Dermis lymphatic vessel endothelial cell (primary cell): ENCODE results near the gene HOXC5. TPM values are rescaled to one million over a fixed set of nuclear protein-coding genes. Genes with fewer than 3 reads are reported as not detected.

Experiments used
- total RNA-seq: library from RNA; depleted of rRNA; stranded (reverse); fragments of >200 nt; gene quantifications from 2 replicates; pipeline ENCODE4 v1.2.1, GENCODE V29; 2014

Gene HOXC5
- total RNA-seq = not detected in 2 replicates

DNA sequence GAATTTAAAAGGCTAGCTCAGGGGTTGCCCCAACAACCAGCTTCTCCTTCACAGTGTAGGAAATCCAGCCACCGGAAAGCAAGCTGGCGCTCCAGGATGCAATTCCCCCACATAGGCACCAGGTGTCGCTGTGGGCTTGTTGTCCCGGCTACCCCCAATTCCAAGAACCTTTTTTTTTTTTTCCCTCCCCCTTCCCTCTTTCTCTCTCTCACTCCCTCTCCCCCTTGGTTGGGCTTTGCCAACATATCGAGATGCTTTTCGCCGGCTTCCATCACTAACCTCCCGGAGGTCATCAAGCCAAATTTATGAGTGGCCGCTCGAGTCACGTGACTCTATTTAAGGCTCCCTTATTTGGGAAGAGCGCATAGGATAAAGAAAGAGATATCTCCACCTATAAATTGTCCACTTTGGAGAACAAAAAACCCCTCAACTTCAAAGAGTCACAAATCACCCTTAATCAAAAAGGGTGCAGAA, at the start of gene HOXC5:
HOXC5 (plus strand) TSS at position 424 of the 474 bp plus-strand sequence. CDS start 73 bp downstream, outside the sequence.

GRCh38 chr12:53984901-53985691, 47.8 kb upstream of the HOXC5 start, which contains the start of gene HOXC10:
HOXC10 (plus strand) TSS chr12:53985146; CDS start chr12:53985260, 114 bp downstream.

DNA sequence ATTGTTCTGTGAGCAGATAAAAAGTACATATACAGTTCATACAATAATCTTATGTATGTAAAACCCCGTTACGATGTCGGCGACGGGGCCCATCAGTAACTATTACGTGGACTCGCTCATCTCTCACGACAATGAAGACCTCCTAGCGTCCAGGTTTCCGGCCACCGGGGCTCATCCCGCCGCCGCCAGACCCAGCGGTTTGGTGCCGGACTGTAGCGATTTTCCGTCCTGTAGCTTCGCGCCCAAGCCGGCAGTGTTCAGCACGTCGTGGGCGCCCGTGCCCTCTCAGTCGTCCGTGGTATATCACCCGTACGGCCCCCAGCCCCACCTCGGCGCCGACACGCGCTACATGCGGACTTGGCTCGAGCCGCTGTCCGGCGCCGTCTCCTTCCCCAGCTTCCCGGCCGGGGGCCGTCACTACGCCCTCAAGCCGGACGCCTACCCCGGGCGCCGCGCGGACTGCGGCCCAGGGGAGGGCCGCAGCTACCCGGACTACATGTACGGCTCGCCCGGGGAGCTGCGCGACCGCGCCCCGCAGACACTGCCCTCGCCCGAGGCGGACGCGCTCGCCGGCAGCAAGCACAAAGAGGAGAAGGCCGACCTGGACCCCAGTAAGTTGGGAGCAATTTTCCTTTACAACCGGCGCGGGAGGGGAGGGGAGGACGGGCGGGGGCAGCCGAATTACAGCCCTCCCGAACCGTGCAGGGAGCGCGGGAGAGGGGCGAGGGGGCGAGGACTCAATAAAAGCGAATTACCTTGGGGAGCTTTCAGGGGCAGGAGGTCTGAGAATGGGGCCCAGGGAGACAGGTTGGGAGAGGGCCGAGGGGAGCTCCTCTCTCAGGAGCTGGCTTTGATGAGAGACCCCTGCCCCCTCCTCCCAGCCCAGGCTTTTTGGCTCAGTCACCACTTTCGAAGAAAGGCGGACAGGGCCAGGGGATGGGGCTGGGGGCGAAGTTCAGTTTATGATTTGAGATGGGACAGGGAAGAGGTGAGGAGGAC, 32.4 kb upstream of the HOXC5 start, which contains the start of gene HOXC9:
HOXC9 (plus strand) TSS at position 46 of the 999 bp plus-strand sequence; CDS start at position 74, 28 bp downstream.

DNA sequence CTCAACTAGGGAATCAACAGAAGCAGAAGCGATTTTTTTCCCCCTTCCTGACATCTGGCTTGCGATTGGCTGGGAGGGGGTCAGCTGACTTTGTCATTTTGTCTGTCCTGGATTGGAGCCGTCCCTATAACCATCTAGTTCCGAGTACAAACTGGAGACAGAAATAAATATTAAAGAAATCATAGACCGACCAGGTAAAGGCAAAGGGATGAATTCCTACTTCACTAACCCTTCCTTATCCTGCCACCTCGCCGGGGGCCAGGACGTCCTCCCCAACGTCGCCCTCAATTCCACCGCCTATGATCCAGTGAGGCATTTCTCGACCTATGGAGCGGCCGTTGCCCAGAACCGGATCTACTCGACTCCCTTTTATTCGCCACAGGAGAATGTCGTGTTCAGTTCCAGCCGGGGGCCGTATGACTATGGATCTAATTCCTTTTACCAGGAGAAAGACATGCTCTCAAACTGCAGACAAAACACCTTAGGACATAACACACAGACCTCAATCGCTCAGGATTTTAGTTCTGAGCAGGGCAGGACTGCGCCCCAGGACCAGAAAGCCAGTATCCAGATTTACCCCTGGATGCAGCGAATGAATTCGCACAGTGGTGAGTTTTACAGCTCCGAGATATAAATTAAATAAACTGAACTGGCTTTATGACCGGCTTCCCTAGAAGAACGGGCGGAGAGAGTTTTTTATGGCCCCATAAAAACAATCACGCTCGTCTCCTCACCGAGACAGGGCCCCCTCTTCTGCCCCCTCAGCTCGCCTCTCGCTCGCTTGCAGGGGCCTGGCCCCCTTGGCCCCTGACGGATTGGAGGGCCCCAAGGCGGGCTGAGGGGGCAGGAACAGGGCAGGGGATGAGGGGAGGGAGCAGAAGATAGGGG, 4.3 kb upstream of the HOXC5 start, which contains the start of gene HOXC6:
HOXC6 (plus strand) TSS at position 127 of the 888 bp plus-strand sequence; CDS start at position 209, 82 bp downstream.

DNA sequence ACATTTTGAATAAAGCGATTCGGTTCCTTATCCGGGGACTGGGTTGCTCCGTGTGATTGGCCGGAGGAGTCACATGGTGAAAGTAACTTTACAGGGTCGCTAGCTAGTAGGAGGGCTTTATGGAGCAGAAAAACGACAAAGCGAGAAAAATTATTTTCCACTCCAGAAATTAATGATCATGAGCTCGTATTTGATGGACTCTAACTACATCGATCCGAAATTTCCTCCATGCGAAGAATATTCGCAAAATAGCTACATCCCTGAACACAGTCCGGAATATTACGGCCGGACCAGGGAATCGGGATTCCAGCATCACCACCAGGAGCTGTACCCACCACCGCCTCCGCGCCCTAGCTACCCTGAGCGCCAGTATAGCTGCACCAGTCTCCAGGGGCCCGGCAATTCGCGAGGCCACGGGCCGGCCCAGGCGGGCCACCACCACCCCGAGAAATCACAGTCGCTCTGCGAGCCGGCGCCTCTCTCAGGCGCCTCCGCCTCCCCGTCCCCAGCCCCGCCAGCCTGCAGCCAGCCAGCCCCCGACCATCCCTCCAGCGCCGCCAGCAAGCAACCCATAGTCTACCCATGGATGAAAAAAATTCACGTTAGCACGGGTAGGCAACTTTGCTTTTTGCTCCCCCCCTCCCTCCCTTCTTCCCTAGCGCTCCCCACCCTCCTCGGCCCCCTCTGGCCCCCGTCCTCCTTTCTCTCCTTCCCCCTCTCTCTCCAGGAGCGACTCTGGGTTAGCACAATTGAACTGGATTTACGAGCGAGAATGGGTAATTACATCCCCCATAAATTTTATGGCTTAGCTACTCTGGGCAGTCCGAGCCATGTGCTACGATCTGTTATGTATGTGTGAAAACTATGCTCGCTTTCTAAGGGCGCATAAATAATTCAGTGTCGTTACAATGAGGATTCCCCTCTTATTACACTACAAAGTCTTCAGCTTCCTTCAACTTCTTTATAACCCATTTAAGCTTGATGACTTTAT, 21.2 kb downstream of the HOXC5 start, which contains the start of gene HOXC4:
HOXC4 (plus strand) TSS at position 85 of the 991 bp plus-strand sequence; CDS start at position 173, 88 bp downstream.

Other genes starting within 250 kb of the HOXC5 start
- under 0.01 TPM in 1 of 2 replicates, not detected in the other for gene HOXC13, start 94.2 kb upstream of the HOXC5 start, total RNA-seq
- under 0.01 TPM in 1 of 2 replicates, not detected in the other for gene HOXC12, start 78.1 kb upstream of the HOXC5 start, total RNA-seq
- gene HOXC11, start 59.9 kb upstream of the HOXC5 start, total RNA-seq = 0.11 TPM in 1 of 2 replicates, not detected in the other
- gene HOTAIR, start 58.1 kb upstream of the HOXC5 start, total RNA-seq = not detected in 2 replicates
- gene HOXC10, start 47.9 kb upstream of the HOXC5 start, total RNA-seq = not detected in 2 replicates
- 0.22 TPM in 1 of 2 replicates, not detected in the other for gene HOXC9, start 32.9 kb upstream of the HOXC5 start, total RNA-seq
- not detected in 2 replicates for gene HOXC8, start 24.1 kb upstream of the HOXC5 start, total RNA-seq
- gene HOXC6, start 4.6 kb upstream of the HOXC5 start, total RNA-seq = under 0.01 TPM in 1 of 2 replicates, not detected in the other
- gene HOXC4, start 20.8 kb downstream of the HOXC5 start, total RNA-seq = not detected in 2 replicates
- 20.4 and 20.7 TPM in 2 replicates for gene SMUG1, start 155.9 kb downstream of the HOXC5 start, total RNA-seq
- gene CBX5, start 247.1 kb downstream of the HOXC5 start, total RNA-seq = 28.4 and 28.7 TPM in 2 replicates
- gene HNRNPA1, start 247.7 kb downstream of the HOXC5 start, total RNA-seq = 502 and 576 TPM in 2 replicates